Measurements from ENCODE around the gene MESP2. TPM values are rescaled to one million over a fixed set of nuclear protein-coding genes. Genes with fewer than 3 reads are reported as not detected.

Gene MESP2
- total and polyA plus RNA-seq, 3 donors from 2014 or later = 1.3 to 2.9 (median 2.2) TPM

GRCh38 chr15:89803941-89804800, 28.0 kb downstream of the MESP2 start:
- Histone ChIP-seq H3K36me3 (ENCODE audit: low read depth, missing control alignments) (no peaks in the 10 kb centered on the region), H3K27ac (no peak overlapping the region), H3K27me3 (no peaks in the 10 kb centered on the region), H3K9me3 (no peaks in the 10 kb centered on the region), H3K4me3 (no peak overlapping the region), H3K4me1 (peaks cover 3% of the 10 kb centered on the region)
- intact Hi-C loops (cut with DNase I; ENCODE audit: low total_unique reads) = no loop called here
- DNase-seq = no peak
- 86 to 96% methylated on average over 17 to 29 of the region's 29 CpGs for WGBS, 2 donors
- TF ChIP-seq POLR2A (IDR thresholded peaks at IDR 0.05) (no peak), CTCF (IDR thresholded peaks at IDR 0.05) (no peak)

GRCh38 chr15:89805241-89806209, 29.4 kb downstream of the MESP2 start:
- Histone ChIP-seq H3K27me3 (no peaks in the 10 kb centered on the region), H3K4me3 (no peak overlapping the region), H3K27ac (no peak overlapping the region), H3K4me1 (peaks cover 3% of the 10 kb centered on the region), H3K9me3 (no peaks in the 10 kb centered on the region), H3K36me3 (ENCODE audit: low read depth, missing control alignments) (no peaks in the 10 kb centered on the region)
- WGBS, 2 donors = 89 to 92% methylated on average over 17 to 29 of the region's 29 CpGs
- no peak for DNase-seq
- intact Hi-C loops (cut with DNase I; ENCODE audit: low total_unique reads) = no loop called here
- TF ChIP-seq POLR2A (IDR thresholded peaks at IDR 0.05) (no peak), CTCF (IDR thresholded peaks at IDR 0.05) (no peak)

GRCh38 chr15:89806210-89806558, 30.1 kb downstream of the MESP2 start:
- intact Hi-C loops (cut with DNase I; ENCODE audit: low total_unique reads) = no loop called here
- Histone ChIP-seq H3K4me1 (peaks cover 3% of the 10 kb centered on the region), H3K4me3 (no peak overlapping the region), H3K9me3 (no peaks in the 10 kb centered on the region), H3K27me3 (no peaks in the 10 kb centered on the region), H3K36me3 (ENCODE audit: low read depth, missing control alignments) (no peaks in the 10 kb centered on the region), H3K27ac (no peak overlapping the region)
- WGBS, 2 donors = 86 to 88% methylated on average over 16 to 21 of the region's 21 CpGs
- TF ChIP-seq CTCF (IDR thresholded peaks at IDR 0.05) (no peak), POLR2A (IDR thresholded peaks at IDR 0.05) (no peak)
- DNase-seq = no peak

- no peak overlapping the region for H3K27ac ChIP-seq
- WGBS, 2 donors = 72% methylated on average over 17 to 22 of the region's 22 CpGs
- intact Hi-C loops (cut with DNase I; ENCODE audit: low total_unique reads) = no loop called here
Measured at GRCh38 chr15:89806559-89807550, 30.7 kb downstream of the MESP2 start.

More at GRCh38 chr15:89806559-89807550, 30.7 kb downstream of the MESP2 start:
- H3K4me1 ChIP-seq = peaks cover 4% of the 10 kb centered on the region
- no peaks in the 10 kb centered on the region for H3K9me3 ChIP-seq
- H3K36me3 ChIP-seq (ENCODE audit: low read depth, missing control alignments) = no peaks in the 10 kb centered on the region
- H3K4me3 ChIP-seq = no peak overlapping the region
- no peaks in the 10 kb centered on the region for H3K27me3 ChIP-seq
- TF ChIP-seq POLR2A (IDR thresholded peaks at IDR 0.05) = no peak
- no peak for TF ChIP-seq CTCF (IDR thresholded peaks at IDR 0.05)
- DNase-seq = no peak
